Type B pancreatic cell (in vitro differentiated cells): Measurements from ENCODE around the gene TNFRSF13B. TPM values are rescaled to one million over a fixed set of nuclear protein-coding genes. Genes with fewer than 3 reads are reported as not detected.
"Not testable (repeated sequence)": the region's sequence is repeated elsewhere in the genome, so short reads cannot be mapped to it uniquely, and the experiment has no call there.

ENCODE experiments used
- DNase-seq: peaks from one replicate; pipeline ENCODE4 v3.0.0; 2021; ENCODE audit warnings: mixed read lengths; ENCODE audit not compliant: unreplicated experiment; ENCODE audit errors: extremely low spot score
- H3K27ac Mint-ChIP-seq: 2 replicates; pipeline ENCODE4 v1.8.0; 2021; ENCODE audit warnings: mild to moderate bottlenecking, mixed read lengths
- H3K27me3 Mint-ChIP-seq: 2 replicates; pipeline ENCODE4 v1.8.0; 2021; ENCODE audit warnings: mixed read lengths
- H3K36me3 Mint-ChIP-seq: 2 replicates; pipeline ENCODE4 v1.8.0; 2021; ENCODE audit warnings: mixed read lengths
- H3K4me1 Mint-ChIP-seq: one replicate; pipeline ENCODE4 v1.8.0; 2021; ENCODE audit warnings: mixed read lengths; ENCODE audit not compliant: unreplicated experiment
- H3K4me3 Mint-ChIP-seq: 2 replicates; pipeline ENCODE4 v1.8.0; 2021; ENCODE audit warnings: mild to moderate bottlenecking, mixed read lengths
- H3K9me3 Mint-ChIP-seq: 2 replicates; pipeline ENCODE4 v1.8.0; 2021; ENCODE audit warnings: mixed read lengths
- CTCF ChIP-seq: fragments of 200-600 bp; sonication (generic); conservative IDR thresholded peaks from 2 replicates; pipeline ENCODE4 v1.5.0; 2021; ENCODE audit warnings: antibody characterized with exemption, mild to moderate bottlenecking
- total RNA-seq: library from RNA; stranded (reverse); gene quantifications from 2 replicates; pipeline ENCODE4 v1.2.1, GENCODE V29; 2021; ENCODE audit warnings: low replicate concordance

The TNFRSF13B gene
- total RNA-seq, 1 donor from 2014 or later, result not detected

- Mint-ChIP-seq H3K9me3 (no peaks in the 10 kb centered on the region), H3K4me1 (no peaks in the 10 kb centered on the region), H3K27ac (no peak overlapping the region), H3K36me3 (no peaks in the 10 kb centered on the region), H3K4me3 (no peak overlapping the region), H3K27me3 (peaks cover 34% of the 10 kb centered on the region)
- DNase-seq, result no peak
- TF ChIP-seq CTCF, result no peak
These were observed 3.3 kb upstream of the TNFRSF13B start for GRCh38 chr17:16975277-16975651.

DNA sequence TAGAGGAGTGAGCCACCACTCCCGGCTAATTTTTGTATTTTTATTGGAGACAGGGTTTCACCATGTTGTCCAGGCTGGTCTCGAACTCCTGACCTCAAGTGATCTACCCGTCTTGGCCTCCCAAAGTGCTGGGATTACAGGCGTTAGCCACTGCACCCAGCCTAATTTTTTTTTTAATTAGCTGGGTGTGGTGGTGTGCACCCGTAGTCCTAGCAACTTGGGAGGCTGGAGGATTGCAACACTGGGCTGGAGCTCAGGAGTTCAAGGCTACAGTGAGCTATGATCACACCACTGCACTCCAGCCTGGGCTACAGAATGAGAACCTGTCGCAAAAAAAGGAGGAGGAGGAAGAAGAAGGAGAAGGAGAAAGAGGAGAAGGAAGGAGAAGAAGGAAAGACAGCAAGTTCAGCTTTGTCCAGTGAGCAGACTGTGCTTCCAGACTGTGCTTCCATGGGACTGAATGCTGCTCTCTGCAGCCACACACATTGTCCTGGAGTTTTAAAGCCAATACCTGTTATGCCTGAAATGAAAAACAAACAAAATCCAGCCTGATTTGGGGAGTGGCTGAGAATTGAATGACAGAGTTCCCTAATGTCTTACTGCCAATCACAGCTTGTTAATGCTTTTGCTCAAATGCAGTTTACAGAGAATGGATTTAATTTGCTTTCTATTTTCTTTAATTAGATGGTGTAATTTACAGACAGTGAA is 2.8 kb upstream of the TNFRSF13B start:
- peaks cover 34% of the 10 kb centered on the region for H3K27me3 Mint-ChIP-seq
- DNase-seq, result no peak
- H3K36me3 Mint-ChIP-seq, result no peaks in the 10 kb centered on the region
- H3K9me3 Mint-ChIP-seq, result no peaks in the 10 kb centered on the region
- no peak overlapping the region for H3K4me3 Mint-ChIP-seq
- no peak for TF ChIP-seq CTCF
- no peak overlapping the region for H3K27ac Mint-ChIP-seq
- H3K4me1 Mint-ChIP-seq, result no peaks in the 10 kb centered on the region

- Mint-ChIP-seq H3K9me3 (no peaks in the 10 kb centered on the region), H3K27me3 (peaks cover 39% of the 10 kb centered on the region), H3K4me3 (no peak overlapping the region), H3K36me3 (no peaks in the 10 kb centered on the region), H3K4me1 (no peaks in the 10 kb centered on the region), H3K27ac (no peak overlapping the region)
- no peak for TF ChIP-seq CTCF
- no peak for DNase-seq
These were observed 2.0 kb upstream of the TNFRSF13B start for GRCh38 chr17:16973760-16974540.

GRCh38 chr17:16973043-16973442 is 1.1 kb upstream of the TNFRSF13B start:
- H3K27ac Mint-ChIP-seq, H3K9me3 Mint-ChIP-seq, H3K36me3 Mint-ChIP-seq, DNase-seq, H3K4me3 Mint-ChIP-seq, H3K4me1 Mint-ChIP-seq: not testable (repeated sequence)
- H3K27me3 Mint-ChIP-seq, result peaks cover 45% of the 10 kb centered on the region

- no peak for DNase-seq
- Mint-ChIP-seq H3K27me3 (peaks cover 38% of the 10 kb centered on the region), H3K4me3 (no peak overlapping the region), H3K9me3 (no peaks in the 10 kb centered on the region), H3K27ac (no peak overlapping the region), H3K4me1 (no peaks in the 10 kb centered on the region), H3K36me3 (no peaks in the 10 kb centered on the region)
- no peak for TF ChIP-seq CTCF
These were observed 428 bp upstream of the TNFRSF13B start for GRCh38 chr17:16972346-16972745.
